Activated naive CD4-positive, alpha-beta T cell treated with anti-CD3 and anti-CD28 coated beads for 36 hours (primary cell): ENCODE data around the gene PRKAA1. TPM values are rescaled to one million over a fixed set of nuclear protein-coding genes. Genes with fewer than 3 reads are reported as not detected.
"Not testable (repeated sequence)": the region's sequence is repeated elsewhere in the genome, so short reads cannot be mapped to it uniquely, and the experiment has no call there.

Experiments
- CTCF ChIA-PET: fragments of 350-600 bp; sonication (Branson Sonifier 250); formaldehyde crosslinking; loops from one replicate; lab custom pipeline; 2021; ENCODE audit warnings: antibody characterized with exemption; lab: Charles Lee
- DNase-seq: peaks from one replicate; pipeline ENCODE4 v3.0.0-alpha.2; 2020
- H3K27ac Mint-ChIP-seq: one replicate; pipeline ENCODE4 v1.8.0; 2021; ENCODE audit warnings: mild to moderate bottlenecking, mixed read lengths
- H3K27me3 Mint-ChIP-seq: one replicate; pipeline ENCODE4 v1.8.0; 2021; ENCODE audit warnings: low read depth, mixed read lengths
- H3K36me3 Mint-ChIP-seq: one replicate; pipeline ENCODE4 v1.8.0; 2021; ENCODE audit warnings: low read depth, mixed read lengths
- H3K4me1 Mint-ChIP-seq: one replicate; pipeline ENCODE4 v1.8.0; 2021; ENCODE audit warnings: low read depth, mixed read lengths
- H3K4me3 Mint-ChIP-seq: one replicate; pipeline ENCODE4 v1.8.0; 2021; ENCODE audit warnings: mild to moderate bottlenecking, moderate library complexity, mixed read lengths
- H3K9me3 Mint-ChIP-seq: one replicate; pipeline ENCODE4 v1.8.0; 2021; ENCODE audit warnings: mixed read lengths
- intact Hi-C: fragments of 100-400 bp; cut with micrococcal nuclease; formaldehyde crosslinking; loops from one replicate; pipeline ENCODE4 v1.15.1; 2023
- total RNA-seq, 2 experiments: library from RNA; stranded (reverse); gene quantifications; one replicate each; pipeline ENCODE4 v1.2.3, GENCODE V29; 2021

The PRKAA1 gene
- total RNA-seq, 2 experiments from 2014 or later, result 52.6 to 58.6 TPM

- H3K9me3 Mint-ChIP-seq, result no peaks in the 10 kb centered on the region
- peaks cover 76% of the 10 kb centered on the region for H3K36me3 Mint-ChIP-seq
- CTCF ChIA-PET, result interaction anchor here (0.5 to 0.7 kb wide), 2 partner anchors 38 to 46 kb away, joined by 3 to 9 read pairs; no protein-coding TSS in a partner anchor
- intact Hi-C loops, result loop anchor here (1.0 to 10.0 kb wide), 5 partner anchors 19 to 1630 kb away; partner anchors contain the start of gene OXCT1
- H3K4me1 Mint-ChIP-seq, result peaks cover 63% of the 10 kb centered on the region
- H3K27me3 Mint-ChIP-seq, result no peaks in the 10 kb centered on the region
- H3K4me3 Mint-ChIP-seq, result peak overlapping the region; percentile 100
- DNase-seq, result no peak
- peak overlapping the region; percentile 100 for H3K27ac Mint-ChIP-seq
These were observed 34.2 kb upstream of the PRKAA1 start for GRCh38 chr5:40832345-40832744.

- intact Hi-C loops, result loop anchor here (1.0 to 10.0 kb wide), 6 partner anchors 18 to 1629 kb away; partner anchors contain the start of gene OXCT1
- Mint-ChIP-seq H3K4me3 (peak overlapping the region; percentile 100), H3K4me1 (peaks cover 63% of the 10 kb centered on the region), H3K27me3 (no peaks in the 10 kb centered on the region), H3K27ac (peak overlapping the region; percentile 100), H3K9me3 (no peaks in the 10 kb centered on the region), H3K36me3 (peaks cover 81% of the 10 kb centered on the region)
- DNase-seq, result peak; percentile 50
- CTCF ChIA-PET, result interaction anchor here (0.7 to 1.2 kb wide), 3 partner anchors 25 to 39 kb away, joined by 3 to 5 read pairs (median 3); partner anchors contain the start of gene PRKAA1
These were observed 33.4 kb upstream of the PRKAA1 start for GRCh38 chr5:40831346-40832210.

GRCh38 chr5:40829748-40830533, 31.8 kb upstream of the PRKAA1 start:
- no peak for DNase-seq
- Mint-ChIP-seq H3K4me1 (peaks cover 61% of the 10 kb centered on the region), H3K4me3 (no peak overlapping the region), H3K36me3 (peaks cover 82% of the 10 kb centered on the region), H3K27ac (peak overlapping the region; percentile 50), H3K9me3 (no peaks in the 10 kb centered on the region), H3K27me3 (no peaks in the 10 kb centered on the region)
- CTCF ChIA-PET, result interaction anchor here (1.2 kb wide), 1 partner anchor 24 kb away, joined by 3 read pairs; no protein-coding TSS in a partner anchor
- intact Hi-C loops, result loop anchor here (5.0 to 10.0 kb wide), 4 partner anchors 338 to 1628 kb away; partner anchors contain the start of gene OXCT1

- no peak for DNase-seq
- H3K4me1 Mint-ChIP-seq, result peaks cover 57% of the 10 kb centered on the region
- intact Hi-C loops, result no loop called here
- peak overlapping the region; percentile 2 for H3K4me3 Mint-ChIP-seq
- no peaks in the 10 kb centered on the region for H3K27me3 Mint-ChIP-seq
- H3K36me3 Mint-ChIP-seq, result peaks cover 72% of the 10 kb centered on the region
- H3K27ac Mint-ChIP-seq, result peak overlapping the region; percentile 68
- CTCF ChIA-PET, result no interaction called here
- H3K9me3 Mint-ChIP-seq, result no peaks in the 10 kb centered on the region
These were observed 30.8 kb upstream of the PRKAA1 start for GRCh38 chr5:40828690-40829661.

GRCh38 chr5:40828021-40828631, 30.0 kb upstream of the PRKAA1 start:
- peaks cover 48% of the 10 kb centered on the region for H3K4me1 Mint-ChIP-seq
- no peak for DNase-seq
- intact Hi-C loops, result no loop called here
- H3K27me3 Mint-ChIP-seq, result no peaks in the 10 kb centered on the region
- no peaks in the 10 kb centered on the region for H3K9me3 Mint-ChIP-seq
- H3K4me3 Mint-ChIP-seq, result no peak overlapping the region
- no peak overlapping the region for H3K27ac Mint-ChIP-seq
- CTCF ChIA-PET, result no interaction called here
- peaks cover 64% of the 10 kb centered on the region for H3K36me3 Mint-ChIP-seq

- Mint-ChIP-seq H3K36me3 (peaks cover 56% of the 10 kb centered on the region), H3K9me3 (no peaks in the 10 kb centered on the region), H3K4me1 (peaks cover 41% of the 10 kb centered on the region), H3K27me3 (no peaks in the 10 kb centered on the region), H3K27ac (peak overlapping the region; percentile 36), H3K4me3 (no peak overlapping the region)
- intact Hi-C loops, result no loop called here
- DNase-seq, result no peak
- CTCF ChIA-PET, result no interaction called here
These were observed 29.2 kb upstream of the PRKAA1 start for GRCh38 chr5:40827188-40827977.

- Mint-ChIP-seq H3K27ac (no peak overlapping the region), H3K9me3 (no peaks in the 10 kb centered on the region), H3K4me1 (peaks cover 34% of the 10 kb centered on the region), H3K4me3 (no peak overlapping the region), H3K27me3 (no peaks in the 10 kb centered on the region), H3K36me3 (peaks cover 49% of the 10 kb centered on the region)
- CTCF ChIA-PET, result no interaction called here
- intact Hi-C loops, result no loop called here
- no peak for DNase-seq
These were observed 28.5 kb upstream of the PRKAA1 start for GRCh38 chr5:40826489-40827187.

GRCh38 chr5:40825461-40826043, 27.4 kb upstream of the PRKAA1 start:
- Mint-ChIP-seq H3K4me1 (peaks cover 23% of the 10 kb centered on the region), H3K27ac (peak overlapping the region; percentile 22), H3K36me3 (peaks cover 39% of the 10 kb centered on the region)
- H3K4me3 Mint-ChIP-seq, DNase-seq, H3K27me3 Mint-ChIP-seq, CTCF ChIA-PET, H3K9me3 Mint-ChIP-seq, intact Hi-C loops: not testable (repeated sequence)

- no peaks in the 10 kb centered on the region for H3K9me3 Mint-ChIP-seq
- CTCF ChIA-PET, result no interaction called here
- peaks cover 6% of the 10 kb centered on the region for H3K4me1 Mint-ChIP-seq
- H3K36me3 Mint-ChIP-seq, result peaks cover 19% of the 10 kb centered on the region
- no peak overlapping the region for H3K27ac Mint-ChIP-seq
- no peaks in the 10 kb centered on the region for H3K27me3 Mint-ChIP-seq
- no peak overlapping the region for H3K4me3 Mint-ChIP-seq
- no peak for DNase-seq
- intact Hi-C loops, result no loop called here
These were observed 25.3 kb upstream of the PRKAA1 start for GRCh38 chr5:40823459-40823858.
